Activated CD8-positive, alpha-beta memory T cell treated with anti-CD3 and anti-CD28 coated beads for 36 hours (primary cell): ENCODE measurements around the gene SLC35A5. TPM values are rescaled to one million over a fixed set of nuclear protein-coding genes. Genes with fewer than 3 reads are reported as not detected.
"Not testable (repeated sequence)": the region's sequence is repeated elsewhere in the genome, so short reads cannot be mapped to it uniquely, and the experiment has no call there.

Experiments used
- CTCF ChIA-PET: fragments of 350-600 bp; sonication (Branson Sonifier 250); formaldehyde crosslinking; loops from one replicate; lab custom pipeline; 2021; ENCODE audit warnings: antibody characterized with exemption; lab: Charles Lee
- POLR2A ChIA-PET: fragments of 350-600 bp; sonication (Branson Sonifier 250); formaldehyde crosslinking; loops from one replicate; lab custom pipeline; 2021; ENCODE audit warnings: antibody characterized with exemption; lab: Charles Lee
- total RNA-seq, 2 experiments: library from RNA; stranded (reverse); gene quantifications; one replicate each; pipeline ENCODE4 v1.2.3, GENCODE V29; 2021

The SLC35A5 gene, protein sequence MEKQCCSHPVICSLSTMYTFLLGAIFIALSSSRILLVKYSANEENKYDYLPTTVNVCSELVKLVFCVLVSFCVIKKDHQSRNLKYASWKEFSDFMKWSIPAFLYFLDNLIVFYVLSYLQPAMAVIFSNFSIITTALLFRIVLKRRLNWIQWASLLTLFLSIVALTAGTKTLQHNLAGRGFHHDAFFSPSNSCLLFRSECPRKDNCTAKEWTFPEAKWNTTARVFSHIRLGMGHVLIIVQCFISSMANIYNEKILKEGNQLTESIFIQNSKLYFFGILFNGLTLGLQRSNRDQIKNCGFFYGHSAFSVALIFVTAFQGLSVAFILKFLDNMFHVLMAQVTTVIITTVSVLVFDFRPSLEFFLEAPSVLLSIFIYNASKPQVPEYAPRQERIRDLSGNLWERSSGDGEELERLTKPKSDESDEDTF
- 10 to 100 TPM; 17.9 to 19.8 TPM for total RNA-seq

DNA sequence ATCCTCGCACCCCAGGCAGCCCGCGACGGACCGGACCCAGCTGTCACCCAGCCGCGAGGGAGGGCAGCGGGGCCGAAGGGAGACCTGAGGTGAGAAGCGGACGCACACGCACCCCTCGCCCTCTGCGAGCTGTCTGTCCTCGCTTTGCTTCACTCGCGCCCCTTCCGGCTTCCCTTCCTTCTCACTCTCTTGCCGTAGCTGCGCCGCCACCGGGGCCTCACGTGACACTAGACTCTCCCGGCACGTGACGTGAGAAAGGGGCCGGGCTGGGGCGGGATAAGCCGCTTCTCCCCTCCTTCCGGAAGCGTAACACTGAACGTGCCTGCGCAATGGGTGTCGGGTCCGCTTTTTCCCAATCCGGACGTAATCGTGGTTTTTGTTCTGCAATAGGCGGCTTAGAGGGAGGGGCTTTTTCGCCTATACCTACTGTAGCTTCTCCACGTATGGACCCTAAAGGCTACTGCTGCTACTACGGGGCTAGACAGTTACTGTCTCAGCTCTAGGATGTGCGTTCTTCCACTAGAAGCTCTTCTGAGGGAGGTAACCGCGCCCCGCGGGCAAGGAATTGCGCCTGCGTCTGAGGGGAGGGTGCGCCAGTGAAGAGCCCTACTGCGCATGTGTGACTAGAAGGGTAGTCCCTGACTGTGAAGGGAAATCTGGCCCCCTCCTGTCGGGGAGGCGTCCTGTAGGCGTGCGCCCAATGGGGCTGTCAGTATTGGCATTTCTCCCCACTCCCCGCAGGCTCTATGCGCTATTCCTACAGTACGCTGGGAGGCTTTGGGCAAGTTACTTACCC is at the start of gene SLC35A5, which contains the start of gene ATG3:
SLC35A5 (plus strand) TSS at position 312 of the 796 bp plus-strand sequence. CDS start 1,359 bp downstream, outside the sequence.
ATG3 (minus strand) TSS at position 229 of the 796 bp plus-strand sequence. CDS start 434 bp downstream, outside the sequence.
- ChIA-PET POLR2A (interaction anchor here (0.6 to 1.1 kb wide), 3 partner anchors 62 to 456 kb away, joined by 3 to 4 read pairs (median 3); no protein-coding TSS in a partner anchor), CTCF (no interaction called here)

DNA sequence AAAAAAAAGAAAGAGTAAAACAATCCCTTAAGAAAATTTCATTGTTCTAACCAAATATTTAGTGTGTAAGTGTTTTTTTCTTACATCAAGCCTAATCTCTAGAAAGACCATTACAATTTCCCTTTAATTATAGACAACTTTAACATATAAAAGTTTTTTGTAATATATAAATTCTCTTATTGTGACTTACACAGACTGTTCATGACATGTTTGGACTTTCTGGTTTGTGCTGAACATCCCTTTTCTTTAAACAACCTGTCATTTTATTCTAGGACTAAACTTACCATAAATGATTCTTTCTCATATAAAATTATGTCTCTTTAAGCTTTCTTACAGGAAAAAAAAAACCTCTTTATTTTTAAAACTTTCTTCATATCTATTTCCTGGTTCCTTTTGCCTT is 49.5 kb upstream of the SLC35A5 start:
- CTCF ChIA-PET = no interaction called here
- POLR2A ChIA-PET = interaction anchor here (0.6 to 0.7 kb wide), 2 partner anchors 22 to 919 kb away, joined by 3 to 5 read pairs; no protein-coding TSS in a partner anchor

DNA sequence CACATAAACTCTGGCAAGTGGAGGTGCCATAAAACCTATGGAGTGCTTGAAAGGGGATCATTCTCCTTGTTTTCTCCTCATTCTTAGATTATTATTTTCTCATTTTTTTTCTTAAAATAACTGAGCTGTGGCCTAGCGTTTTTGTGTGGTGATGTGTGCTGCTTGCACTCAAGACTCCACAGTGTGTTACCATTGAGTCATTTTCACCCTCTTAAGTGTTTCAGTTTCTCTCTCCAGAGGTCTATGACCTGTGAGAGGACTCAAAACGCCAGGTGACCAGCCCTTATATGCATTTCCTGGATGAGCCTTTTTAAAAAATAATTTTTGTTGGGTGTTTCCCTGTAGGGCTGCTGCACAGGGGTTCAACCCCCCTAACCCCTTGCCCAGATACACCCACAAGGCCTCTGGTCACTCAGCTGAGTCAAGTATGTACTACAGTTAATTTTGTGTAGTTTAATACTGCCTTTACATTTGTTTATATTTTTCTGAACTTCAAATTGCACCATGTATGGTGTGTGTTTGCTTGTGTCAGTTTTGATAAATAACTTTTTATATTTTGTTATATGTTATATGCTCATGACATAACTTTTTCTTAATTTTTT is 47.2 kb upstream of the SLC35A5 start:
- ChIA-PET CTCF (interaction anchor here (0.9 kb wide), 2 partner anchors 182 to 221 kb away, joined by 3 to 6 read pairs; partner anchors contain the start of genes CD200 and SLC9C1), POLR2A (interaction anchor here (0.6 kb wide), 1 partner anchor 382 kb away, joined by 3 read pairs; no protein-coding TSS in a partner anchor)

DNA sequence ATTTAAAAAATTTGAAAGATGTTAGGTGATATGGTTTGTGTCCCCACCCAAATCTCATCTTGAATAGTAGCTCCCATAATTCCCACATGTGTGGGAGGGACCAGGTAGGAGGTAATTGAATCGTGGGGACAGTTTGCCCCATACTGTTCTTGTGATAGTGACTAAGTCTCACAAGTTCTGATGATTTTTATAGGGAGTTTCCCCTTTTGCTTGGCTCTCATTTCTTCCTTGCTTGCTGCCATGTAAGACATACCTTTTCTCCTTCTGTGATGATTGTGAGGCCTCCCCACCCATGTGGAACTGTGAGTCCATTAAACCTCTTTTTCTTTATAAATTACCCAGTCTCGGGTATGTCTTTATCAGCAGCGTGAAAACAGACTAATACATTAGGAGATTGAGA is 42.9 kb upstream of the SLC35A5 start:
- POLR2A ChIA-PET = not testable (repeated sequence)
- CTCF ChIA-PET = interaction anchor here (1.1 to 1.3 kb wide), 2 partner anchors 226 to 407 kb away, joined by 3 to 6 read pairs; no protein-coding TSS in a partner anchor

DNA sequence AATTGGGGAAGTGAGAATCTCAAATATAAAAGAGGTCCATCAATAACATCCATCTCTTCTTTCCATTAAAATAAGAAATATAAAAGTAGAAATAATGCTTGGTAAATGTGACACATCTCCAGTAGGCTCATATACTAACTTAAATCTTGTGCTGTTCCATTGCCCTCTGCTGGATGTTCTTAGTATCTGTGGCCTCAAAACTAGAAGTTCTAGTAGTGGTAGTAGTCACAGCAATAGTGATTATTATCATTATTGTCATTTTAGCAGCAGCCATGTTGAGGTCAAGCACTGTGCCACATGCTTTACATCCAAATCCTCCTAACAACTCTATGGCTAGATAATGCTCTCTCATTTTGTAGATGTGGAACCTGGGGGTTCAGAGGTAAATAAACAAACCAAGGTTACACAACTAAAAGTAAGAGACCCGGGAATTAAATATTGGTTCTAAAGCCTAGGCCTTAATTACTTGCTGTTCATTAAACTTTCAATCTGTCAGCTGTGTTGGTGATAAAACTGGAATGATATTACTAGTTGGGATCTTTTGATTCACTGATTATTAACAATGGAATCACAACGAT is 42.3 kb upstream of the SLC35A5 start:
- CTCF ChIA-PET = interaction anchor here (1.0 to 1.6 kb wide), 3 partner anchors 183 to 408 kb away, joined by 4 to 6 read pairs (median 5); no protein-coding TSS in a partner anchor
- POLR2A ChIA-PET = no interaction called here

DNA sequence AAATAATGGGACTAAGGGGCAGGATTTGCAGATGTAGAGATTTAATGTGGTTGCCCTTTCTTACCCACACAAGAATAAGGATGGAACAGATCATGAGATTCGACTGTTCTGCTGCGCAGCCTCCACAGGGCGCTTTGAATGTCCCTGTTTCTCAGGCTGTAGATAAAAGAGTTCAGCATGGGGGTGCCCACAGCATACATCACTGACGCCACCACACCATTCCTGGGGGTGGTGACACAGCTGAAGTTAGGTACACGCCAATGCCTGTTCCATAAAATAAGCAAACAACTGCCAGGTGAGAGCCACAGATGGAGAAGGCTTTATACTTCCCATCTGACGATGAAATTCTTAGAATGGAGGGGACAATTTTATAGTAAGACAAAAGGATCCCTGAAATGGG is 37.7 kb upstream of the SLC35A5 start:
- POLR2A ChIA-PET = not testable (repeated sequence)
- CTCF ChIA-PET = interaction anchor here (1.0 kb wide), 1 partner anchor 412 kb away, joined by 3 read pairs; no protein-coding TSS in a partner anchor

DNA sequence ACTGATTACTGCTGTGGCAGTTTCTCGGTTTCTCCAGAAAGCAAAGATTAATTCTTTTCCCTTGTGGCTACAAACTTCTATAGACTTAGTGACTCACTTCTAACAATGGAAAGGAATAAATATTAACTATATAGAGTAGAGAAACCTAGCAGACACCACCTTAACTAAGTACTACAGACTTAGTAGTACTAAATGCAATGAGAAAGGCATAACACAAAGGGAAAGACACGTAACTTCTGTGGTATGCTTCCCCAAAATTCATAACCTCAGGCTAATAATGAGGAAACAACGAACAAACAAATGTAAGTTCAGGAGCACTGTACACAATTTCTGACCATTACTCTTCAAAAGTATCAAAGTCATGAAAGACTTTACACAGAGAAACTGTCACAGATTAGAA is 31.3 kb upstream of the SLC35A5 start:
- ChIA-PET CTCF (interaction anchor here (0.7 kb wide), 1 partner anchor 225 kb away, joined by 3 read pairs; no protein-coding TSS in a partner anchor), POLR2A (no interaction called here)

DNA sequence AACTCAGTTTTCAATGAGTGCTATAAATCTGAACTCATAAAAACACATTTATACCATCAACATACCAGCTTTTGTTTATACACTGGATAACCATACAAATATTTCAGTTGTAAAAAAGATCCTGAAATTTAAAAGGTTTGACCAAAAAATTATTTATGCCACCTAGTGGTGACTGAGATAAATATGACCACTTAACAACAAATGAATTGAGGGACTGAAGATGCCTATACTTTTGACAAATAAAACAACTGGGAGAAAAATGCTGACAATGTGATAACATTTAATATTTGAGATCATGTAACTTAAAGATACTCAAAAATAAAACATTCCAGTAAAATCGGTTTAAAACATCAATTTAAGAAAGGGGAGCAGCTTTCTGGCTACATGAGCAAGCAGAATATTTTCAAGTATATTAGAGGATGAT is 30.5 kb upstream of the SLC35A5 start:
- POLR2A ChIA-PET = no interaction called here
- CTCF ChIA-PET = interaction anchor here (0.7 kb wide), 1 partner anchor 226 kb away, joined by 3 read pairs; no protein-coding TSS in a partner anchor

DNA sequence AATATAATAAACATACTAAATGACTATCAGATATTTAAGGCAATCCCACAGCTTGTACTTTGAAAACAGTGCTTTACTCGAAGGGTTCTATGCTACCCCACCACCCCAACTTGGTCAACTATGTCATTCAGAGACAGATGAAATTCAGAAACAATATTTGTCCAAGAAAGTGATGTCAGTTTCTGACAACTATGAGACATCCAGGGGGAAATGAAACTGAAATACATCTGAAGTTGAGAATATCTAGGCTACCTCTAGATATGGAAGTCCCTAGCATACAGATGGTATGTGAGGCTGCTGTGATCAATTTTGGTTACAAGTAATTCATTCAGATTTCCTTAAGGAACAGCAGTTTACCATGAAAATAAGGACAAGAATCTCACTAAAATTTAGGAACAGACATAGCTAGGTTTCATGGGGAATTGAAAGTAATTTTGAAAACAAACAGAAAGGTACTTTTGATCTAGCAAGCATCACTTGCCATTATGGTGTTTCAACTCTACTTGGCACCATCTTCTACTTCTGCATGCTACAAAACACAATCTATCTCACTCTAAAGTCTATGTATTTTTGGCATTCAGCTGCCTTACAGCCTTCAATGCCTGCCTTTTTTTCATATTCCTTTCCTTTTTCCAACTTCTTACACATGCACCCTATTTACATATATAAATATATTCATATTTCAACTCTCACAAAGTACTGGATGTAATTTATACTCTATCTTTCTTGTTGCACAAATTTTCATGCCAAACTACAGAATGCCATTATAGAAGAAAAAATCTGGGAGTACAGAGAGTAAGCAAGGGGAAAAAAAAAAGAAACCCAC is 21.8 kb upstream of the SLC35A5 start:
- POLR2A ChIA-PET = no interaction called here
- CTCF ChIA-PET = no interaction called here

DNA sequence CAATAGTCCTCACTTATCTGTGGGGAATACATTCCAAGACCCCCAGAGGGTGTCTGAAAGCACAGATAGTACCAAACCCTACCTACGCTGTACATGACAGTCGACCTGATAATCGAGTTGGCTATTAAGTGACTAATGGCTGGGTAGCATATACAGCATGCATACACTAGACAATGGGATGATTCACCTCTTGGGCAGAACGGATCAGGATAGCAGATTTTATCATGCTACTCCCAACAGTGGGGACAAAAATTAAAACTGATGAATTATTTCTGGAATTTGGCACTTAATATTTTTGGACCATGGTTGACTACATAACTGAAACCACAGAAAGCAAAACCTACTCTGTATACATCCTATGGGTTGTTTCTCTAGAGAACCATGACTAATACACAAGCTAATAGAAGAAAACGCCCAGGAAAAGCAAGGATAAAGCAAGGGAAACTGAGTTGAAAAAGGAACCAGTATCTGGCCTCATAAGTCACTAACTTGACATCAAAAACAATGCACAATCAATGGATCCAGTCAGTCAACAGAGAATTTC is 15.6 kb upstream of the SLC35A5 start:
- POLR2A ChIA-PET = no interaction called here
- CTCF ChIA-PET = no interaction called here

DNA sequence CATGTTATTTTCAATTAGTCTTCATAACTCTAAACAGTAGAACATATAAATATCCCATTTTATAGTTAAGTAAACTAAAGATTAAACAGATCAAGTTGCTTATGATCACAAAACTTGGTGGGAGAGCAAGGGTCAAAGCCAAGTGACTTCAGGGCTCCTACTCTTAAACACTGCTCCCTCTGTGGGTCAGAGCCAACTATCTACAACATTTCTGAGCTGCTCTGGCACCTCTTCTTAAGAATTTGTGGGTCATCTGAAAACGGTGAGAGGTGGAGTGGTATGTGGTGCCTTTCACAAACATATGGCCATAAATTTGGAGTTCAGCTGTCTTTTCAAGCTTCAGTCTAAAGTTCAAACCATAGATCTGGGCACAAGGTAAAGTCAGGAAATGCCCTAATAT is 11.0 kb upstream of the SLC35A5 start:
- ChIA-PET CTCF (no interaction called here), POLR2A (no interaction called here)

DNA sequence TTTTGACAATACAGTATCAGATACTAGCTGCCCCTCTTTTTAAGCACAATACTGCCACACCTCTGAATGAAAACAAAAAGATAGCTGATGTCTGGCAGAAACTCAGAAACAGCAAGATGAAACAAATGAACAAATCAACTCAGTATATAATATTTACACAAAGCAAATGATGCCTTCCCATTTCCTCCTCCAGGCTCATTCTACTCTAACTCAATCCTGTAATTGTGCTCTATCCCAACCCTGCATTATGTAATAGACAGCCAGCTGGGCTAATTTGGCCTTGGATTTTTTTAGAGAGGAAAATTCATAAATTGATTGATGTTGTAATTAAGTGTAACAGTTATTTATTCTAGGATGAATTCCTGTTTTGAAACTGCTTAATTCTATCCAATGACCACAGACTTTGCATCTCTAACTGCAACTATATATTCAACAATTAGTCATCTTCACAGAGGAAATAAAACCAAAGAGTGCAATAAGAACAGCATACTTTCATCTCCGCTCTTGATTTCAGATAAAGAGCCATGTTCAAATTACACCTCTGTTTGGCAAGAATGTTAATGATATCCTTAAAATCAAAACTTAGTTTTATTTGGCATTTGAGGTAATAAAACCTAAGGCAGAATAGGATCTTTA is 6.2 kb upstream of the SLC35A5 start:
- ChIA-PET CTCF (no interaction called here), POLR2A (no interaction called here)

DNA sequence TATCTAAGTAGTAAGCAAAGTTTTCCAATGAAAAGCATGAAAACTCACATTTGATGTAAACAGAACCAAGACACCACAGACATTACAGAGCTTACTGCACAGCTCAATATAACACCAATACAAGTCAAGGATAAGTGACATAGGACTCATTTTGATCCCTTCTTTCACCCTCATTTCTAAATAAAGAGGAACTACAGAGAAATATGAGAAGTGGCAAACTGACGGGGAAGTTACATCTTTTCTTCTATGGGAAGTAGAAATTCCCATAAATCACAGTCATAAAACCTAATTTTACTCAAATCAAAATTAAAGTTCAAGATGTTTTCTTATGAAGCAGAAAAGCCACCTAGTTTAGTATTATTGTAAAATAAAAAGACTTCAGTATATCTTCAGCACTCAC is 3.9 kb upstream of the SLC35A5 start:
- ChIA-PET CTCF (no interaction called here), POLR2A (interaction anchor here (0.6 kb wide), 1 partner anchor 461 kb away, joined by 4 read pairs; no protein-coding TSS in a partner anchor)

DNA sequence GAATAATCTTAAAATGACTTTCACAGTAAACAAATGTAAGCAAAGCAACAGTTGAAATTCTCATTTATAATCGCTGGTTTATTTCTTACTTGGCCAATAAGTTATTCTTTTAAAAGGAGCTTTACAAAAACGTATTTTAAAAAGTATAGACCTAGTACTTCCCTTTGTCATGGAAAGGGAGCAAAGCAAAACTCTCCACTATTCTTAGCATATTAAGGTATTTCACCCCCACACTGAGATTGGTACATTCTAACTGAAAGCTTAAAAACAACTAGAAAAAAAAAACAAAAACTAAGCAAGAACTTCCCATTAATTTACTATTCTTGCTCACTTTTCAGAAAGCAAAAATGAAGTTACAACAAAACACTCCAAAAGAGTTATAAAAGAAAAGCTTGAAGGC is 1.5 kb upstream of the SLC35A5 start:
- CTCF ChIA-PET = no interaction called here
- POLR2A ChIA-PET = no interaction called here

DNA sequence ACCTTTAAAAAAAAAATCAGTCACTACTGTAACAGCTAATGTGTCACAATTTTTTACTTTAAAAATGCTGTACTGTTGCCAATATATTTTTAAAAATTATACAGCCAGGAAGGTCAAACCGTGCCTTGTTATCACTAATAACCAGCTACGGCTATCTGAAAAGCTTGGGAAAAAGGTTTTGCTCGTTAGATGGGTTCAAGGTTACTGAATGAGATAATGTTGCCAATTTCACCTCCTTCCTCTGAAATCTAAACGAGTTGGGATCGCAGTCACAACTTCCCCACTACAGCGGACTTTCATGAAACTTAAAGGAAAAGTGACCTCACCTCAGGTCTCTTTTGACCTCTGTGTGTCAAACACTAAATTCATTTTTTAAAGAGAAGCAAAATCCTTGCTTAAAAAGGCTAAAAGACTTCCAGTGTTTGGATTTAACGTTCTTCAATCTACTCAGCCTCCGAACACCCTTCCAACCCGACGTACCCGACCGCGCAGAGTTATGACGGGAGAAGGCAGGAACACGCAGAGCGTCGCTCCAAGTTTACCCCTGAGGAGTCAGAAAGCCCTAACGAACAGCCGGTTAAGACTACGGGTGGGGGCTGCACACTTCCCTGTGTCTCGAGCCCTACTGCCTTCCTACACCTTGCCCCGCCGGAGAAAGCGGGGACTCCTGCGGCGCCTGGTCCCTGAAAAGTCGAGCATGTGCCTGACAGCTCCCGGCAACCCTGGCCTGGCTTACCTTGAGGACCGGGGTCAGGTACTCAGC is 943 bp upstream of the SLC35A5 start:
- CTCF ChIA-PET = no interaction called here
- POLR2A ChIA-PET = interaction anchor here (0.6 kb wide), 1 partner anchor 61 kb away, joined by 3 read pairs; no protein-coding TSS in a partner anchor

DNA sequence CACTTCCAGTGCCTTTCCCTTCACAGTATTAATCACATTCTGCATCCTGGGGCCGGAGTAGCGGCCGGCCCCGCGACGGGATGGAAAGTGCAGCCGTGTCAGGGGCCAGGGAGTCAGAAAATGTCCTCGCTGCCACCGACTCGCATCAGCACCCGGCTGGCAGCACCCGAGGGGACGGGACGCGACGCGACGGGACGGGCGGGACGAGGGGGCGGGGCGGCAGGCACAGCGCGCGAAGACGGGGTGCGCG is 436 bp upstream of the SLC35A5 start:
- ChIA-PET CTCF (no interaction called here), POLR2A (interaction anchor here (0.6 to 1.1 kb wide), 3 partner anchors 62 to 457 kb away, joined by 3 to 4 read pairs (median 3); no protein-coding TSS in a partner anchor)
